Measurements from ENCODE around the gene TDRD12.

DNA sequence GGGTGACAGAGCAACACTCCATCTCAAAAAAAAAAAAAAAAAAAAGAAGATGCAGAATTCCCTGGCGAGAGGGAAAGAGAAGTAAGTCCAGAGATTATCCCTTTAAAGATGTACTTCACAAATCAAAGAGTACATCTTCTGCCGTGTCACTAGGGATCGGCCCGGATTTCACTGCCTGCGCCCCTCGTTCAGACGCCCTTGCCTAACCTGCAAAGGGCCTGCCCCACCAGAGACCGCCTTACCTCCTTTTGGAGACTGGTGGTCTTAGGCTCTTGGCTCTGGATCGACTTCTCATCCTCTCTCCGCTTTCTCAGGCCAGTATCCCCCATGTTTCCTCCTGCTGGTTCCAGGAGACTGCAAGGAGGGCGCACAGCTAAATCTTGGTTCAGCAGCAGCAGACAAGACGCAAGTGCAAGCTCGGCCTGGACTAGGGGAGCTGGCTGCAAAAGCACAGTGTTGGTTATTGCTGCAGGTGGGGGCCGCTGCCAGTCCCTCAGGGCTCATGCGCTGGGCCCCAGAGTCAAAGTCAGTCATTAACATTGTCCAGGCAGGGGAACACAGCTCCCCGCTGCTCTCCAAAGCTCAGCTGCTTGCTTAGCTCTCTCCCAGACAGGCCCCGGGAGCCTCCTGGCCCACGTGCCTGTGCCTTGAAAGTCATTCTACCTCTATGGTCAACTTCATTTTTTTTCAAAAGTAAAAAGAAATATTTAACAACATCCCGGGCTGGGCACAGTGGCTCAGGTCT is 148.8 kb downstream of the TDRD12 start:
- TF ChIP-seq, protein P1, sequence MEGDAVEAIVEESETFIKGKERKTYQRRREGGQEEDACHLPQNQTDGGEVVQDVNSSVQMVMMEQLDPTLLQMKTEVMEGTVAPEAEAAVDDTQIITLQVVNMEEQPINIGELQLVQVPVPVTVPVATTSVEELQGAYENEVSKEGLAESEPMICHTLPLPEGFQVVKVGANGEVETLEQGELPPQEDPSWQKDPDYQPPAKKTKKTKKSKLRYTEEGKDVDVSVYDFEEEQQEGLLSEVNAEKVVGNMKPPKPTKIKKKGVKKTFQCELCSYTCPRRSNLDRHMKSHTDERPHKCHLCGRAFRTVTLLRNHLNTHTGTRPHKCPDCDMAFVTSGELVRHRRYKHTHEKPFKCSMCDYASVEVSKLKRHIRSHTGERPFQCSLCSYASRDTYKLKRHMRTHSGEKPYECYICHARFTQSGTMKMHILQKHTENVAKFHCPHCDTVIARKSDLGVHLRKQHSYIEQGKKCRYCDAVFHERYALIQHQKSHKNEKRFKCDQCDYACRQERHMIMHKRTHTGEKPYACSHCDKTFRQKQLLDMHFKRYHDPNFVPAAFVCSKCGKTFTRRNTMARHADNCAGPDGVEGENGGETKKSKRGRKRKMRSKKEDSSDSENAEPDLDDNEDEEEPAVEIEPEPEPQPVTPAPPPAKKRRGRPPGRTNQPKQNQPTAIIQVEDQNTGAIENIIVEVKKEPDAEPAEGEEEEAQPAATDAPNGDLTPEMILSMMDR (IDR thresholded peaks at IDR 0.05; ENCODE audit: insufficient read depth, low read length, poor library complexity, severe bottlenecking): no peak
- TF ChIP-seq EZH2phosphoT487 (conservative IDR thresholded peaks at IDR 0.05; ENCODE audit: low read length): no peak

Data from SU-DHL-6 (cell line).